Astrocyte (in vitro differentiated cells and primary cell): ENCODE results near the gene MTERF2. TPM values are rescaled to one million over a fixed set of nuclear protein-coding genes. Genes with fewer than 3 reads are reported as not detected.

Source experiments
- DNase-seq: peaks from one replicate; pipeline ENCODE4 v3.0.0-alpha.2; 2010; ENCODE audit warnings: low read depth
- FAIRE-seq: peaks from 2 replicates; lab custom pipeline; 2011; peaks lifted over from hg19 to GRCh38; lab: Jason Lieb, UNC
- H2AFZ ChIP-seq: 2 replicates; pipeline ENCODE4 v1.6.0; 2012; ENCODE audit warnings: low read depth, low read length, inconsistent platforms
- H3K27ac ChIP-seq: 2 replicates; pipeline ENCODE4 v1.5.1; 2011; ENCODE audit warnings: low read depth, low read length, inconsistent platforms
- H3K27me3 ChIP-seq: 2 replicates; pipeline ENCODE4 v1.6.0; 2011; ENCODE audit warnings: low read length, inconsistent platforms; ENCODE audit not compliant: insufficient read depth
- H3K36me3 ChIP-seq: 2 replicates; pipeline ENCODE4 v1.5.1; 2011; ENCODE audit warnings: low read length, inconsistent platforms; ENCODE audit not compliant: insufficient read depth
- H3K4me1 ChIP-seq: 2 replicates; pipeline ENCODE4 v1.5.1; 2011; ENCODE audit warnings: low read length, inconsistent platforms; ENCODE audit not compliant: insufficient read depth
- H3K4me2 ChIP-seq: 2 replicates; pipeline ENCODE4 v1.6.0; 2012; ENCODE audit warnings: low read length, inconsistent platforms
- H3K4me3 ChIP-seq: 2 replicates; pipeline ENCODE4 v1.5.1; 2011; ENCODE audit warnings: low read depth, mild to moderate bottlenecking, low read length, inconsistent platforms; ENCODE audit not compliant: insufficient read depth
- H3K79me2 ChIP-seq: 2 replicates; pipeline ENCODE4 v1.6.0; 2012; ENCODE audit warnings: mild to moderate bottlenecking, low read length, inconsistent platforms; ENCODE audit not compliant: insufficient read depth
- H3K9ac ChIP-seq: 2 replicates; pipeline ENCODE4 v1.6.0; 2012; ENCODE audit warnings: mild to moderate bottlenecking, low read length, inconsistent platforms
- H3K9me3 ChIP-seq: 2 replicates; pipeline ENCODE4 v1.5.1; 2012; ENCODE audit warnings: low read depth, mild to moderate bottlenecking, low read length, inconsistent platforms; ENCODE audit not compliant: insufficient read depth
- H4K20me1 ChIP-seq: 2 replicates; pipeline ENCODE4 v1.6.0; 2012; ENCODE audit warnings: low read length, inconsistent platforms; ENCODE audit not compliant: insufficient read depth
- H3K27ac Mint-ChIP-seq: one replicate; pipeline ENCODE4 v1.8.0; 2021; ENCODE audit warnings: mild to moderate bottlenecking, mixed read lengths; ENCODE audit not compliant: unreplicated experiment
- H3K27me3 Mint-ChIP-seq: one replicate; pipeline ENCODE4 v1.8.0; 2021; ENCODE audit warnings: low read depth, mixed read lengths; ENCODE audit not compliant: unreplicated experiment
- H3K36me3 Mint-ChIP-seq: one replicate; pipeline ENCODE4 v1.8.0; 2021; ENCODE audit warnings: low read depth, mixed read lengths; ENCODE audit not compliant: unreplicated experiment
- H3K4me1 Mint-ChIP-seq: one replicate; pipeline ENCODE4 v1.8.0; 2021; ENCODE audit warnings: low read depth, mixed read lengths; ENCODE audit not compliant: unreplicated experiment
- H3K4me3 Mint-ChIP-seq: one replicate; pipeline ENCODE4 v1.8.0; 2021; ENCODE audit warnings: mild to moderate bottlenecking, moderate library complexity, mixed read lengths; ENCODE audit not compliant: unreplicated experiment
- H3K9me3 Mint-ChIP-seq: one replicate; pipeline ENCODE4 v1.8.0; 2021; ENCODE audit warnings: mild to moderate bottlenecking, mixed read lengths; ENCODE audit not compliant: unreplicated experiment
- CTCF ChIP-seq: IDR thresholded peaks from 2 replicates; pipeline ENCODE4 v1.5.1; 2011; ENCODE audit warnings: low read depth, mild to moderate bottlenecking, inconsistent platforms, low read length, moderate library complexity; ENCODE audit not compliant: insufficient read depth
- EZH2 ChIP-seq: IDR thresholded peaks from 2 replicates; pipeline ENCODE4 v1.6.1; 2012; ENCODE audit warnings: mild to moderate bottlenecking, low read length, inconsistent platforms; ENCODE audit not compliant: insufficient read depth
- total RNA-seq: library from RNA; stranded (reverse); gene quantifications from 2 replicates; pipeline ENCODE4 v1.2.1, GENCODE V29; 2021

Gene MTERF2
- total RNA-seq, 1 donor from 2014 or later = 5.1 TPM

DNA sequence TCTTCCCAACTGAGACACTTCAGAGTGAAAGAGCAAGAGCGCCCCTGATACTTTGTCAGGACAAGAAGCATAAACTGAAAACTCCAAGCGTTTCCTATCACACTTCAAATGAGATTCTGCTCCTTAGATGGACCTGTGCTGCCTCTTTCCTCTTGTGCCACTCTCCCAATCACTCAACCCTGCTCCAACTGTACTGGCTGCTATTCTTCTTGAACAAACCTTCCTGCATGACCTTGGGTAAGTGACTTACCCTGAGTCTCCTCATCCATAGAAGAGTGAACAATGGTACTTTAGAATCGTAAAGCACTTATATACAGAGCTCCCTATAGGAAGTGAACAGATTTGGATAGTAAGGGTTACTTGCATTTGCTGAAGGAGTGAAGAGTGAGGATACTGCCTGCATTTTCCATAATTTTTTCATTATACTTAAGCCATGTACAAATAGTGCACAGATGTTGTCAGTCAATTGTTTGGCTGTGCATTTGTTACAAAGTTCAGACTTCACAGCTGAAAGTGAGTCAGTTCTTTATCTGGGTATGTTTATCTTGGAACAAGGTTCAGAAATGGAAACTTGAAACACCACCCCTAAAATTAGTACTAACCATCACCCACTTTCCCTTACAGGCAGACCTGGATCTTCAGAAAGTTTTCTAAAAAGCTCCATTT is 10.8 kb downstream of the MTERF2 start:
- H3K4me3 Mint-ChIP-seq = no peak overlapping the region
- no peak overlapping the region for H2AFZ ChIP-seq
- H3K4me3 ChIP-seq = no peak overlapping the region
- no peaks in the 10 kb centered on the region for H3K9me3 Mint-ChIP-seq
- H3K4me2 ChIP-seq = peak overlapping the region; percentile 40
- TF ChIP-seq CTCF (no peak), EZH2 (no peak)
- H3K79me2 ChIP-seq = peaks cover 33% of the 10 kb centered on the region
- peaks cover 15% of the 10 kb centered on the region for H3K36me3 Mint-ChIP-seq
- H3K9ac ChIP-seq = no peak overlapping the region
- H4K20me1 ChIP-seq = peaks cover 72% of the 10 kb centered on the region
- H3K27me3 Mint-ChIP-seq = no peaks in the 10 kb centered on the region
- H3K27ac ChIP-seq = no peak overlapping the region
- H3K9me3 ChIP-seq = no peaks in the 10 kb centered on the region
- peak overlapping the region; percentile 17 for H3K27ac Mint-ChIP-seq
- H3K36me3 ChIP-seq = peaks cover 20% of the 10 kb centered on the region
- H3K4me1 ChIP-seq = peaks cover 41% of the 10 kb centered on the region
- H3K4me1 Mint-ChIP-seq = peaks cover 32% of the 10 kb centered on the region
- no peak for FAIRE-seq
- peak; percentile 75 for DNase-seq
- no peaks in the 10 kb centered on the region for H3K27me3 ChIP-seq

- peaks cover 35% of the 10 kb centered on the region for H3K4me1 Mint-ChIP-seq
- peaks cover 18% of the 10 kb centered on the region for H3K36me3 Mint-ChIP-seq
- H3K4me2 ChIP-seq = no peak overlapping the region
- no peak for TF ChIP-seq CTCF
- no peak for TF ChIP-seq EZH2
- no peak overlapping the region for H2AFZ ChIP-seq
- no peak overlapping the region for H3K27ac ChIP-seq
- no peaks in the 10 kb centered on the region for H3K9me3 Mint-ChIP-seq
- H3K27ac Mint-ChIP-seq = peak overlapping the region; percentile 12
- peaks cover 29% of the 10 kb centered on the region for H3K36me3 ChIP-seq
- DNase-seq (no peak), FAIRE-seq (no peak)
- H3K4me3 Mint-ChIP-seq = peak overlapping the region; percentile 64
- peaks cover 80% of the 10 kb centered on the region for H4K20me1 ChIP-seq
- no peak overlapping the region for H3K4me3 ChIP-seq
- H3K9me3 ChIP-seq = no peaks in the 10 kb centered on the region
- peaks cover 41% of the 10 kb centered on the region for H3K4me1 ChIP-seq
- H3K9ac ChIP-seq = no peak overlapping the region
- H3K79me2 ChIP-seq = peaks cover 42% of the 10 kb centered on the region
- no peaks in the 10 kb centered on the region for H3K27me3 ChIP-seq
- H3K27me3 Mint-ChIP-seq = no peaks in the 10 kb centered on the region
Observed at GRCh38 chr12:106975098-106975497, 11.8 kb downstream of the MTERF2 start.

GRCh38 chr12:106974511-106974910 is 12.4 kb downstream of the MTERF2 start:
- Histone ChIP-seq H3K4me2 (no peak overlapping the region), H3K9ac (no peak overlapping the region), H3K36me3 (peaks cover 29% of the 10 kb centered on the region), H3K4me3 (no peak overlapping the region), H3K79me2 (peaks cover 42% of the 10 kb centered on the region), H3K27me3 (no peaks in the 10 kb centered on the region), H3K9me3 (no peaks in the 10 kb centered on the region), H3K4me1 (peaks cover 41% of the 10 kb centered on the region), H3K27ac (no peak overlapping the region), H4K20me1 (peaks cover 80% of the 10 kb centered on the region), H2AFZ (no peak overlapping the region)
- no peaks in the 10 kb centered on the region for H3K27me3 Mint-ChIP-seq
- H3K4me3 Mint-ChIP-seq = peak overlapping the region; percentile 67
- FAIRE-seq = no peak
- no peak for TF ChIP-seq EZH2
- no peak for TF ChIP-seq CTCF
- H3K27ac Mint-ChIP-seq = peak overlapping the region; percentile 12
- peaks cover 35% of the 10 kb centered on the region for H3K4me1 Mint-ChIP-seq
- no peaks in the 10 kb centered on the region for H3K9me3 Mint-ChIP-seq
- peaks cover 18% of the 10 kb centered on the region for H3K36me3 Mint-ChIP-seq
- DNase-seq = no peak
